HG02610 (cell line): ENCODE data around the gene DNAH8.
"Not testable (repeated sequence)": the region's sequence is repeated elsewhere in the genome, so short reads cannot be mapped to it uniquely, and the experiment has no call there.

Experiments
- ATAC-seq: cut with Tn5 transposase; IDR thresholded peaks from one replicate; pipeline ENCODE4 v1.9.1; 2021; ENCODE audit warnings: mild to moderate bottlenecking, moderate library complexity; ENCODE audit not compliant: unreplicated experiment

Gene DNAH8

DNA sequence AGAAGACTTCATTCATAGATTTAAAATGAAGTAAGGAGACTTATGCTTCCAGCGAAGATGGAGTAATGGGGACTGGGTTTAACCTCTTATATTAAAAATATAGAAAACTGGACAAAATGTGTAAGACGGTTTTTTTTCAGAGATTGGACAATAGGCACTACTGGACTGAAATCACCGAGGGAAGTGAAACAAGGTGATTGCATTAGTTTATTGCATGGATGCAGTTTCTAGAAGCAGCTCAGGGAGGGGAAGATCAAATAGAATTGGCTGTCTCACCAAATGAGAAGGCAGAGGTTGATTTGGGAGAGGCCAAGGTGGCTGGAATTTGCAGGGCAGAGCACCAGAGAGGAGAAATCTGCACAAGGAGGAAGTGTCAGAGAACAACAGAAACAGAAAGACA, 162.6 kb downstream of the DNAH8 start:
- no peak for ATAC-seq

DNA sequence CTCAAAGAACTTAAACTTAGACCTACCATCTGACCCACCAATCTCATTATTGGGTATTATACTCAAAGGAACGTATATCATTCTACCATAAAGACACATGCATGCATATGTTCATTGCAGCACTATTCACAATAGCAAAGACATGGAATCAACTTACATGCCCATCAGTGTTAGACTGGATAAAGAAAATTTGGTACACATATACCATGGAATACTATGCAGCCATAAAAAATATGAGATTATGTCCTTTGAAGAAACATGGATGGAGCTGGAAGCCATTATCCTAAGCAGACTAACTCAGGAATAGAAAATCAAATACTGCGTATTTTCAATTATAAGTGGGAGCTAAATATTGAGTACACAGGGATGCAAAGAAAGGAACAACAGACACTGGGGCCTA, 167.0 kb downstream of the DNAH8 start:
- no peak for ATAC-seq

DNA sequence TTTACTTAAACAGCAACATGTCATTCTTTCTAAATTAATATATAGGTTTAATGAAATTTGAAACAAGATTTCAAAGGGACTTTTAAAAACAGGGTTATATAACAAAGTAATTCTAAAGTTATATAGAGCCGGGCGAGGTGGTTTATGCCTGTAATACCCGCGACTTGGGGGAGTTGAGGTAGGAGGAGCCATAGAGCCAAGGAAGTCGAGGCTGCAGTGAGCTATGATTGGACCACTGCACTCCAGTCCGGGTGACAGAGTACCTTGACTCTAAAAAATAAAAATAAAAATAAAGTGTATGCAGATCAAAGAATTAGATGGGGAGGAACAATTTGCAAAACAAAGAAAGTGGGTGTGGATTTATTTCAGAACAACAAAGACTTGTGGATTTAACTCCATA, 182.4 kb downstream of the DNAH8 start:
- no peak for ATAC-seq

DNA sequence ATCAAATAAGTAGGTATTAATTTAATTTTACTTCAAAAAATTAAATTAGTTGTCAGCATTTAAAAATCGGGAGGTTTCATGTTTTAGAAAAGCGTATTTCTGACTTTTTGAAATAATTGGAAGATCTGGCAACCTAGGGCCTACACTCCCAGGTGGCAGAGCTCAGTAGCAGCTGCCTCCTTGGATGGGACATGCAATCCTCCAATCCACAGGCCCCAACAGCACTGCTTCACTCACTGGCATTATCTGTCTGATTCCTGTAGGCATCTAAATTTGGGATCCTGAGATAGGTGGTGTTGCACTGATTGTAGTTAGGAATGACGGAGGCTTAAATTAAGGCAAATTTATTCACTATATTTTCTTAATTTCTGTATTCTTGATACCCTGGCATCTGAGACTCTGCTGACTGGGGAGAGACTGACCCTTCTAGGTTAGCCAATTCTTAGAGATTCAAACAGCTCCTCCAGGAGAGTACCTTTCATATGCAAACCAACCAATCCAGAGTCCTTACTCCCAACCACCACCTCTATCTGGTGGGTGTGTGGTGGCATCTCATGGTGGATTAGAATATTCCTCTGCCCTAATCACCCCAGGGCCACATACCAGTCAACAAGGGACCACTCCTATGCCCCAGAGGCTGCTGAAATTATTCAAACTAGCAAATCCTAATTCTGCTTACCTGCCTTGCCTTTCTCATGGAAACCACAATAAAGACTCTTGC, 186.9 kb downstream of the DNAH8 start:
- no peak for ATAC-seq

DNA sequence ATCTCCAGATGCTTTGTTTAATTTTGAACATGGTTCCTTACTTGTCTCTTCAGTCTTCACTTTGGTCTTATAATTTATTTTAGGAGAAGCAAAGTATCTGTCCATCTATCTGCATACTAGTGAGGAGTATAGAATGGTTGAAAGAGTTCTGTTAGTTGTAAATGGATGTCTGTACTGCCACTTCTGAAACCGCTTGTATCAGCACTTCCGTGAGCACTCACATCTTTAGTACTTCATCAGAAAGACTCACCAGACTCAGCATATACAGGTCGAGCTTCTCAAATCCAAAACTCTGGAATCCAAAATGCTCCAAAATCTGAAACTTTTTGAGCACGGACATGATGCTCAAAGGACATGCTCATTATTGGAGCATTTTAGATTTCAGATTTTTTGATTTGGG, 191.5 kb downstream of the DNAH8 start:
- ATAC-seq, result no peak

DNA sequence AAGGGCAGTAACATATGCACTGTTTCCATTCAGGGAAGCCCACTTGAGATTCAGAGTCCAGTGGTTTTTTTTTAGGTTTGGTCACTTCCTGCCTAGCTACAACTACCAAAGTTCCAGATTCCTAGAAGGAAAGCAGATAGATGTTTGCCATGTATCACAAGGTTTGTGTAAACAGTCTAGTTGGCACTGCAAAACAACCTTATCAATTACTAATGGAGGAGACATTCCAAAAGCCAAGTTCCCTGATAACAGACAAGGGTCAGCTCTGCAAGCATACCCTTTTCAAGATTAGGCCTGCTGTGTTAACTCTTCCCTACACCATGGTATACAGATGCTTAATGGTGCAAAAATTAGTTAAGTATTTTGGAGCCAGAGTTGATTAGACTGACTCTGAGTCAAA, 192.2 kb downstream of the DNAH8 start:
- ATAC-seq, result no peak

DNA sequence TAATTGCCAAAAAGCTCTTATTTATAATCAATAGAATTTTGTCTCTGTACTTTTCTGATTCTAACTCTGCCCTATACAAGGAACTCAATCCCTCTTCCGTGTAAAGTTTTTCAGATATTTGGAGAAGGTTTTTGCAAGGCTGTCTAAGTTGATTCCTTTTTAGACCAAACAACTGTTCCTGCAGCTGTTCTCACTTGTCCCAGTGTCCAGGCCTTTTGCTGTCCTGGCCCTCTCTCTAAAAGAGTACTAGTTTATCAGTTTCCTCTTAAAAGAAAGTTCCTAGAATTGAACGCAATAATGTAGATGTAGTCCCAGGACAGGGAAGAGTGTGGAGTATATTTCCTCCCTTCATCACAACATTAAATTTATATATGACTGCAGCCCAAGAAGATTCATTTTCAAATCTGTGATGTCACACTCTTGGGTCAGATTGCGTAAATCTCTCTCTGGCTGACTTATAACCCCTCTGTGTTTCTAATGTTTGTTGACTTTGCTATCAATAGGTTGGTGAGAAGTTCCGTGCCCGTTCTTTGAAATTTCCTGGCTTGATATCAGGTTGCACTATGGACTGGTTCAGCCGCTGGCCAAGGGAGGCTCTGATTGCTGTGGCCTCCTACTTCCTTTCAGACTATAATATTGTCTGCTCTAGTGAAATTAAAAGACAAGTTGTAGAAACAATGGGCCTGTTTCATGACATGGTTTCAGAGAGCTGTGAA, 194.1 kb downstream of the DNAH8 start:
- no peak for ATAC-seq

DNA sequence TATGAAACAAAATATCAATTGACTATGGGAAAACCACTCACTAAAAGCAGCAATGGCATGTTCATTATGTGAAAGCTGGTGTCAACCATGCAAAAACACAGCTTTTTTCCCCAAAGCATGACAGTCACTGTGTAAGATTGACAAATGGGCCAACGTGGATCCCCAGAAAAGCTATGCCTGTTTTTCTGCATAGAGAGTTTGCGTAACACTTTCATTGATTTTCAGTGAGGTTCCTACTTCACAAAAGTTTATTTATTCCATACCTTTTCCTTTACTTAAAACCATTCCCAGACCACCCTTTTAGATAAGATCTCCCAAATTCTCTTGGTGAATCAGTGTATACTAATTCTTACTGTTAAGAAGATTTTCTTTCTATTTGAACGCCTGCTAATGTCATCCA, 195.1 kb downstream of the DNAH8 start:
- ATAC-seq, result no peak

DNA sequence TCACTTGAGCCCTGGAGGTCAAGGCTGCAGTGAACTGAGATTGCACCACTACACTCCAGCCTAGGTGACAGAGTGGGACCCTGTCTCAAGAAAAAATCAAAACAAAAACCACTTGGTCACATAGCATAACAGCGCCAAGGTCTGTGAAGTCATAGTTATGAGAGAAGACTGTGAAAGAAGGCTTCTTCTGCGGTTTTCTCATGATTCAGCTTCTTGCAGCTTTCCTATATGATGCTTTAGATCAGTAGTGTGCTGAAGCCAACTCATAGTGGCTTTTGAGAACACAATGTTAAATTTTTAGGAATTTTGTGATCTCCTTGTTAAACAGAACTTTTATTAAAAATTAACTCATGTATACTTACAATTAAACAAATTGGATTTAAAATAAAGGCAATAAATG, 197.3 kb downstream of the DNAH8 start:
- no peak for ATAC-seq

DNA sequence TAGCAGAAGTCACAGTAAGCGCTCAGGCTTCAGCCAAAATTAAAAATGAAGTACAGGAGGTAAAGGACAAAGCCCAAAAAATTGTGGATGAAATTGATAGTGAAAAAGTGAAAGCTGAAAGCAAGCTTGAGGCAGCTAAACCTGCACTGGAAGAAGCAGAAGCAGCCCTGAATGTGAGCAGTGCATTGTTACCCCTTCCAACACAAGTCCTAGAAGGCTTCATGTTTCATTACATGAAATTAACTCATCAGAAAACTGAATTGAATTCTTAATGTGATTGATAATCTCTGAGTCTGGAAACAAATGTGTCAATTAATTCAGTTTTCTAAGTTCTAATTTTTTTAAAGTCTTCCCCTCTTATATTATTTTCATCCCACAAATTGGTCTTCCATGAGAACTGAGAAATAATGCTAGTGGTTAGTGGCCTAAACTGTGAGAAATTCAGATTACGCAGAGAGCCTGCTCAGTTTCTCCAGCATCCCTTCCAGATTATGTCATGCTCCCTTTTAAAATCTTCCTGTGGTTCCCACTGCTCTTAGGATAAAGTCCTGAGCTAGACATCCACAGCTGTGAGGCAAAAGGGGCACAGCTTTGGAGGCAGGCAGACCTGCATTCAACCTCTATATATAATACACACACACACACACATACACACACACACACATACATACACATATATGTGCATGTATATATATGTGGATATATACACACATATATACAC, 200.3 kb downstream of the DNAH8 start:
- no peak for ATAC-seq

DNA sequence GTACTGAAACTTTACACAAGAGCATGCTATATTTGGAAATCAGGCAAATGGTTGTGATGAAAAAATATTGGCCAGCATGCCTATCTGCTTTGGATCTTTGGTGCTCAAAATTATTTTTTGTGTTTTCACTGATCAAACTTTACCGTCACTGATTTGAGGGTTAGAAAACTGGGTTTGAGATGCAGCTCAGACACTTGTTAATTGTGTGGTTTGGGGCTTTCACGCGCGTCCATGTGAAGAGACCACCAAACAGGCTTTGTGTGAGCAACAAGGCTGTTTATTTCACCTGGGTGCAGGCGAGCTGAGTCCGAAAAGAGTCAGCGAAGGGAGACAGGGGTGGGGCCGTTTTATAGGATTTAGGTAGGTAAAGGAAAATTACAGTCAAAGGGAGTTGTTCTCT, 206.4 kb downstream of the DNAH8 start:
- ATAC-seq, result not testable (repeated sequence)

DNA sequence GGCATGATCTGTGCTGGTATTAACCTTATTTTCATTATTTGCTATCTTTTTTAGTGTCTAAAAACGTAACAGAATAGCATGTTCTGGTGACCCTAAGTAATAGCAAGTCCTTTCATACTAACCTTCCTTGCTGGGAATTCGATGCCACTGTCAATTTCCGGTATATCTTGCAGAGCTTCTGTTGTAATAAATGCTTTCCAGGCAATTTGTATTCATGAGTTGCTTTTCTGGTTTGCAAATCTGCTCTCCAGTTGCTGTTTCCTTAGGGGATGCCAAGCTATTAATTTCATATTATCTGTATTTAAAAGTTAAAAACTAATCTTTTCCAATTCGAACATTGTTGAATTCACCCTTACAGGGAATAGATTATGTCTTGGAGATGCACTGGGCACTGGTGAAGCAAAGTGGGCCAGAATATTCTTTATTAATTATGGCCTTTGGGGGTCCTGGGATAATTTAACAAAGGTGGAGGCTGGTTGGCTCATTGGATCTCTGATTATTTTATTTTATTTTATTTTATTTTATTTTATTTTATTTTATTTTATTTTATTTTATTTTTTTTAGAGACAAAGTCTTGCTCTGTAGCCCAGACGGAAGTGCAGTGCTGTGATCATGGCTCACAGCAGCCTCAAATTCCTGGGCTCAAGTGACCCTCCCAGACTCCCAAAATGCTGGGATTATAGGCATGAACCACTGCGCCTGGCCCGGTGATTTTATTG, 209.8 kb downstream of the DNAH8 start:
- no peak for ATAC-seq

DNA sequence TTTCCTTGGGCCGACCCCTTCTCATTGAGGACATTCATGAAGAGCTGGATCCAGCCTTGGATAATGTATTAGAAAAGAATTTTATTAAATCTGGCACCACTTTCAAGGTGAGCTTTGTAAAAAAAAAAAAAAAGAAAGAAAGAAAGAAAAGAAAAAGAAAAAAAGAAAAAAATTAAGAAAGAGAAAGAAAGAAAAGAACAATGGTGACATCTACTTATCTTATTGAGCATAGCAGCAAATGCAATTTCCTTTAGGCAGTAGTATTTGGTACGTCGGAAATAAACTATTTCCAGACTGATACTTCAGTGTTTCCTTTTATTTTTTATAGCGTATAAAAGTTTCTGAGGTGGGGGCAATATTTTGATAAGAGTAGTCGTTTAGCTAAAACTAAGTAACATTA, 214.4 kb downstream of the DNAH8 start:
- no peak for ATAC-seq

DNA sequence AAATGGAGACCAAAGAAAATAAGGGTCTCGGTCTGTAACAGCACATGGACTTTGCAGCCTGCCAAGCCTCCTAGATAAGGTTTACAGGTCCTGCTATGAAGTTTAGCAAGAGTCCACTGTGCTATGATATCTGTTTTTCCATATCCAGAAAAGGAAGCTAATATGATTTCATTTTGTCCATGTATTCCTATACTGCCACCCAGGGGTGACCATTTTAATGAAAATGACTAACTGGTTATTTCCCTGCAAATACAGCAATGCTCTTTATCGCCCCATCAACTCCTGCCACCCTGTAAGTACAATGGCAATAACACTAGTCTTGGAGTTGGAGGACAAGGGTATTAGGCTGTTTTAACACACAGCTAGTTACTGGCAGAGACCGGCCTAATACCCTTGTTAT, 218.3 kb downstream of the DNAH8 start:
- ATAC-seq, result no peak

DNA sequence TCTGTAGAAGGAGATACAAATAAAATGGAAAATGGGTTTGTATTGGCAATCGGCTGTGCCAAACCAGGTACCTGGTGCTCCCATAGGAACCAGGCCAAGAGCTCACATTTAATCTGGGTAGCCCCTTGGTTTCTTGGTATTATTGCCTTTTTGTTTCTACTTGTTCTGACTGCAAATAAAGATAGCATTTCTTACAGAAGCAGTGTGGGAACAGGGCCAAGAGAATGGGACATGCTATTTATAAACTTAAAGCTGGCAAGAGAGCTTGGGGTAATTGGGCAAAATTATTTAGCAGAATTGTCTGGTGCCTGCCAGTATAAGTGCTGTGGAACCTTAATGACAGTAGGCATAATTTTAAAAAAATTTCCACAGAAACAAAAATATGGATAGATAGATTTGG, 219.9 kb downstream of the DNAH8 start:
- ATAC-seq, result no peak

DNA sequence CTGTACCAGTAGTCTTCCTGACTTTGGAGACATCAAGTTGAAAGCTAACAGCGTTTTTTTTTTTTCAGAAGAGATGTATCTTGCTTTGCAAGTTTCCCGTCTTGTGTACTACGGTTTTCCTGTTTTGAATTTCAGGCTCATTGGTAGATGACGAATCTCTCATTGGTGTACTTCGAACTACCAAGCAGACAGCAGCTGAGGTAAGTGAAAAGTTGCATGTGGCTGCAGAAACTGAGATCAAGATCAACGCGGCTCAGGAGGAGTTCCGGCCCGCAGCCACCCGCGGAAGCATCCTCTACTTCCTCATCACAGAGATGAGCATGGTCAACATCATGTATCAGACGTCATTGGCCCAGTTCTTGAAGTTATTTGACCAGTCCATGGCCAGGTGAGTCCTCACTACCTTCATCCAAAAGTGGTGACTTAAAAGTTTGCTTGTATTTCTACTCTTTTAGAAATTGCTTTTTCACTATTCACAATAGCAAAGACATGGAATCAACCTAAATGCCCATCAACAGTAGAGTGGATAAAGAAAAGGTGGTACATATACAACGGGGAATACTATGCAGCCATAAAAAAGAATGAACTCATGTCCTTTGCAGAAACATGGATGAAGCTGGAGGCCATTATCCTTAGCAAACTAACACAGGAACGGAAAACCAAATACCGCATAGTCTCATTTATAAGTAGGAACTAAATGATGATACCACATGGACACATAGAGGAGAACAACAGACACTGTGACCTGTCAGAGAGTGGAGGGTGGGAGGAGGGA, 222.9 kb downstream of the DNAH8 start:
- no peak for ATAC-seq

DNA sequence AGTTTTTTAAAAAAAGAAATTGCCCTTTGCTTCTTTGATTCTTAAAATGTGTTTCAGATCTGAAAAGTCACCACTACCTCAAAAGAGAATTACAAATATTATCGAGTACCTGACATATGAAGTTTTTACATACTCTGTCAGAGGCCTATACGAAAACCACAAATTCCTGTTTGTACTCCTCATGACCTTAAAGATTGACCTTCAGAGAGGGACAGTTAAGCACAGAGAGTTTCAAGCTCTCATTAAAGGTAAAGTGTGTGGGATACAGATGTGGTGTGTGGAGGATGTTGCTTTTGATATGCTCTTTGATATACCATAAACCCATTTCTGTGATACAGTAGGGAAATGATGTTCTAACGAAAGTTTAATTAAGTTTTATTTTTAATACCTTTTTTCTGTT, 223.6 kb downstream of the DNAH8 start:
- ATAC-seq, result no peak

DNA sequence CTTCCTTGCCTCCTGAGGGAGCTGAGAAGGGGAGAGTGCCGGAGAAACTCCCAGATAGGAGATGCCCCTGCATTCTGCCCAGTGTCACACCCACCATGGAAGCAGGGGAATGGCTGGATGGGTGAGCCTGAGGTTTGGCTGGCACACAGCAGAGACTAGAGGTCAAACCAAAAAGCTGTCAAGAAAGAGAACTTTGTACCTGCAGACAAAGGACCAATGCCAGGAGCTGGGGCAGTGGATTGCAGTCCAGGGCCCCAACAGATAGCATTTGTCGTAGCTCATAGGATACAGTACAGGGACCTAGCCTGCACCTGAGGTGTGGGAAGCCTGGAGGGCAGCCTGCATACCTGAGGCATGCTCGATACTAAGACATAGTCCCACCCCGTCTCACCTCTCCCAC, 227.3 kb downstream of the DNAH8 start:
- no peak for ATAC-seq

DNA sequence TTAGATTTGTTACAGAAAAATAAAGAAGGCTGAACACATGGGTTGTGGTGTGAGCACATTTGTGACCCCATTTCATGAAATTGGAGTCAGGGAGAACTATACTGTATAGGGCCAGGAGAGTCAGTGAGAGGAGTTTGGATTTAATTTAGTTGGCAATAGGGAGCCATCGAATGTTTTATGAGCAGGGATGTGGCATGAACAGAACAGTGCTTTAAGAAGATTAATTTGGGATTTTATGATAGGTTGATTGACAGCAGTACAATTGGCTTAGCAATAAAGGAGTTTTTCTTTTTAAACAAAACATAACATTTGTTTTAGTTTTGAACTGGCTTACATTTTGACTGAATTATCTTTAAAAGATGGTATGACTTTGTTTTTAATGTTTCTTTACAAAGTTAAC, 227.9 kb downstream of the DNAH8 start:
- no peak for ATAC-seq

DNA sequence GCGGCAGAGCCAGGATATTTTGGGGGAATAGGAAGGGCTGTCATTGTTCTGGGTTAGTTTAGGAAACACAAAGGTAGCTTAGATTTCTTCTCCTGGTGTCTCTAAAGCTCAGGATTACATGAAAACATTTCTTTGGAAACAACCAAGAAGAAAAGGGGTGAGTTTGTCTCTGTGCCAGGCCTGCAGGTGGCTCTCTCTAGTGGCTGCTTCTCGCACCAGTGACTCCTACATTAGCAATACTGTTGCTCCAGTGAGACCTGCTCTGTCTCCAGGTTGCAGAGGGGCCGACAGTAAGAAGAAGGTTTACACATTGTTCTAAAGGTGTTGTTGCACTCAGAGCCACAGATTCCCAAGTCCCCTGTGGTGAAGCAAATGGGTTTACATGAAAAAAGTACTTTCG, 228.9 kb downstream of the DNAH8 start:
- no peak for ATAC-seq
